SK-N-SH (cell line): ENCODE results near the gene PPM1E. TPM values are rescaled to one million over a fixed set of nuclear protein-coding genes. Genes with fewer than 3 reads are reported as not detected.
"Not testable (repeated sequence)": the region's sequence is repeated elsewhere in the genome, so short reads cannot be mapped to it uniquely, and the experiment has no call there.

Experiments used
- CTCF ChIA-PET: fragments of 300-600, 350-600 bp; formaldehyde crosslinking; extraction: SDS; loops from one replicate; lab custom pipeline; 2021; lab: Yijun Ruan, JAX
- POLR2A ChIA-PET: fragments of 350-600 bp; sonication (Branson Sonifier 250); formaldehyde crosslinking; extraction: SDS; loops from one replicate; lab custom pipeline; 2020; ENCODE audit warnings: antibody characterized with exemption, inconsistent platforms; lab: Yijun Ruan, JAX
- DNase-seq: peaks from one replicate; pipeline ENCODE4 v3.0.0; 2012
- H2AFZ ChIP-seq: fragments of 200-600 bp; sonication (generic); 2 replicates; pipeline ENCODE4 v1.8.1; 2016; ENCODE audit warnings: antibody characterized with exemption, mild to moderate bottlenecking, low read depth
- H3F3A ChIP-seq: fragments of 200-600 bp; sonication (generic); replicated peaks from 2 replicates; pipeline ENCODE3; 2016; ENCODE audit warnings: antibody characterized with exemption, mild to moderate bottlenecking; ENCODE audit not compliant: insufficient read depth
- H3K27ac ChIP-seq, 2 experiments: fragments of 200-500 bp in 1 of 2; fragments of 200-600 bp in 1 of 2; sonication (Bioruptor generic) in 1 of 2; sonication (generic), shearing (Covaris generic) in 1 of 2; 2 replicates each; pipeline versions ENCODE4 v1.5.1 to v1.6.1; 2014 to 2016; ENCODE audit warnings: low read depth in 2 of 2, inconsistent platforms in 1 of 2, low read length in 1 of 2, mild to moderate bottlenecking in 1 of 2, mixed read lengths in 1 of 2
- H3K27me3 ChIP-seq: fragments of 200-600 bp; sonication (generic), shearing (Covaris generic); 2 replicates; pipeline ENCODE4 v1.6.1; 2016; ENCODE audit warnings: mixed run types; ENCODE audit not compliant: insufficient read depth
- H3K36me3 ChIP-seq, 2 experiments: fragments of 200-500 bp in 1 of 2; fragments of 200-600 bp in 1 of 2; sonication (Bioruptor generic) in 1 of 2; sonication (generic) in 1 of 2; replicated peaks in 1 of 2; 2 replicates each; pipeline versions ENCODE3 to v1.5.1; 2014 to 2016; ENCODE audit warnings: low read length in 1 of 2, mild to moderate bottlenecking in 1 of 2; ENCODE audit not compliant: insufficient read depth in 2 of 2, control insufficient read depth in 1 of 2
- H3K4me1 ChIP-seq, 2 experiments: fragments of 200-500 bp in 1 of 2; fragments of 200-600 bp in 1 of 2; sonication (Bioruptor generic) in 1 of 2; sonication (generic), shearing (Covaris generic) in 1 of 2; 2 replicates each; pipeline versions ENCODE4 v1.5.1 to v1.6.1; 2014 to 2016; ENCODE audit warnings: low read depth in 1 of 2, low read length in 1 of 2, mixed run types in 1 of 2; ENCODE audit not compliant: insufficient read depth in 2 of 2, control insufficient read depth in 1 of 2
- H3K4me2 ChIP-seq: fragments of 200-600 bp; sonication (generic), shearing (Covaris generic); 2 replicates; pipeline ENCODE4 v1.6.1; 2017; ENCODE audit warnings: mixed run types
- H3K4me3 ChIP-seq, 2 experiments: fragments of 200-500 bp in 1 of 2; fragments of 200-600 bp in 1 of 2; sonication (Bioruptor generic) in 1 of 2; sonication (generic), shearing (Covaris generic) in 1 of 2; 2 replicates each; pipeline versions ENCODE4 v1.5.1 to v1.8.1; 2014 to 2016; ENCODE audit warnings: low read depth in 2 of 2, inconsistent platforms in 1 of 2, low read length in 1 of 2, mild to moderate bottlenecking in 1 of 2, mixed read lengths in 1 of 2, moderate library complexity in 1 of 2
- H3K79me2 ChIP-seq: fragments of 200-600 bp; sonication (generic); 2 replicates; pipeline ENCODE4 v1.8.1; 2017; ENCODE audit warnings: mild to moderate bottlenecking; ENCODE audit not compliant: insufficient read depth
- H3K9ac ChIP-seq: fragments of 200-600 bp; sonication (generic); 2 replicates; pipeline ENCODE4 v1.6.1; 2017; ENCODE audit warnings: mixed run types
- H3K9me2 ChIP-seq: fragments of 200-600 bp; sonication (generic); 2 replicates; pipeline ENCODE4 v1.6.1; 2017; ENCODE audit warnings: mixed run types
- H3K9me3 ChIP-seq: fragments of 200-600 bp; sonication (generic); 2 replicates; pipeline ENCODE4 v1.6.1; 2017; ENCODE audit warnings: mixed run types, mild to moderate bottlenecking, moderate library complexity
- H4K20me1 ChIP-seq: fragments of 200-600 bp; sonication (generic); 2 replicates; pipeline ENCODE4 v1.6.1; 2017; ENCODE audit warnings: mild to moderate bottlenecking, mixed run types; ENCODE audit not compliant: insufficient read depth
- CTCF ChIP-seq: fragments of 200-600 bp; sonication (generic); IDR thresholded peaks from 2 replicates; pipeline ENCODE4 v1.6.1; 2017; ENCODE audit warnings: antibody characterized with exemption, mild to moderate bottlenecking, moderate library complexity
- ELF1 ChIP-seq: IDR thresholded peaks from 2 replicates; pipeline ENCODE4 v1.4.0; 2012
- EP300 ChIP-seq, 2 experiments: IDR thresholded peaks; 2 replicates each; pipeline versions ENCODE4 v1.4.0 to v1.6.1; 2012; ENCODE audit warnings: borderline replicate concordance in 1 of 2, low read depth in 1 of 2, low read length in 1 of 2
- EZH2phosphoT487 ChIP-seq: fragments of 200-600 bp; sonication (generic); IDR thresholded peaks from 2 replicates; pipeline ENCODE4 v1.6.1; 2017; ENCODE audit warnings: low read depth, mixed run types, mild to moderate bottlenecking, antibody characterized with exemption, moderate library complexity, borderline replicate concordance
- FOXJ3 ChIP-seq: sonication (generic); formaldehyde crosslinking; IDR thresholded peaks from 2 replicates; pipeline ENCODE4 v1.5.1; 2020; ENCODE audit warnings: mild to moderate bottlenecking, missing genetic modification reagents
- FOXM1 ChIP-seq: IDR thresholded peaks from 2 replicates; pipeline ENCODE4 v1.4.0; 2012; ENCODE audit warnings: low read depth, mild to moderate bottlenecking
- GATA2 ChIP-seq: sonication (generic); formaldehyde crosslinking; IDR thresholded peaks from 2 replicates; pipeline ENCODE4 v1.5.0; 2020; ENCODE audit warnings: mild to moderate bottlenecking, missing genetic modification reagents
- MXI1 ChIP-seq: IDR thresholded peaks from 2 replicates; pipeline ENCODE4 v1.6.1; 2012; ENCODE audit warnings: mild to moderate bottlenecking, low read depth, low read length, improper control_type of control experiment
- NRF1 ChIP-seq: IDR thresholded peaks from 2 replicates; pipeline ENCODE4 v1.6.1; 2012; ENCODE audit warnings: low read depth, mild to moderate bottlenecking, low read length
- PBX3 ChIP-seq: IDR thresholded peaks from 2 replicates; pipeline ENCODE4; 2012
- REST ChIP-seq: IDR thresholded peaks from 2 replicates; pipeline ENCODE4 v1.6.1; 2012; ENCODE audit warnings: mild to moderate bottlenecking, low read depth, low read length, moderate library complexity
- RFX5 ChIP-seq: IDR thresholded peaks from 2 replicates; pipeline ENCODE4 v1.6.1; 2012; ENCODE audit warnings: mild to moderate bottlenecking, improper control_type of control experiment, low read length
- SIN3A ChIP-seq: IDR thresholded peaks from 2 replicates; pipeline ENCODE4 v1.6.1; 2012; ENCODE audit warnings: low read depth, mild to moderate bottlenecking, low read length, moderate library complexity, borderline replicate concordance
- SMC3 ChIP-seq: IDR thresholded peaks from 2 replicates; pipeline ENCODE4 v1.6.1; 2012; ENCODE audit warnings: low read depth, low read length, improper control_type of control experiment
- TAF1 ChIP-seq: IDR thresholded peaks from 2 replicates; pipeline ENCODE4 v1.6.1; 2012; ENCODE audit warnings: low read depth, mild to moderate bottlenecking, low read length, moderate library complexity, borderline replicate concordance
- USF1 ChIP-seq: IDR thresholded peaks from 2 replicates; pipeline ENCODE4 v1.4.0; 2012; ENCODE audit warnings: low read depth, borderline replicate concordance
- WGBS: methylation state at CpG from one replicate; pipeline ENCODE4 v1.1.6; 2017; ENCODE audit warnings: low lambda C conversion rate; 5-methylcytosine and 5-hydroxymethylcytosine counted together
- polyA plus RNA-seq, 3 experiments: library from polyadenylated mRNA; depleted of rRNA; stranded (reverse); fragments of >200 nt; gene quantifications; 2 replicates each; pipeline ENCODE4 v1.2.3, GENCODE V29; 2012

The PPM1E gene
- polyA plus RNA-seq, 1 of the 3 experiments (the other 2 are of a cell fraction), result 0.08 TPM

- Histone ChIP-seq H3K27ac (no peak overlapping the region), H3K9ac (no peak overlapping the region), H3K9me2 (no peaks in the 10 kb centered on the region), H2AFZ (no peak overlapping the region), H3K27me3 (peaks cover 8% of the 10 kb centered on the region; the same call in 1 of the 2 replicates), H3K4me2 (no peak overlapping the region), H3K4me1 (peaks cover 7 to 10% of the 10 kb centered on the region in 2 experiments; a peak in 3 of 4 replicates), H3K79me2 (no peaks in the 10 kb centered on the region), H3K9me3 (no peaks in the 10 kb centered on the region), H3K36me3 (no peaks in the 10 kb centered on the region), H3F3A (peaks cover 9% of the 10 kb centered on the region), H3K4me3 (no peak overlapping the region), H4K20me1 (no peaks in the 10 kb centered on the region)
- TF ChIP-seq EP300 (IDR thresholded peaks at IDR 0.05; ENCODE audit: borderline replicate concordance in 1 of 2, low read depth in 1 of 2, low read length in 1 of 2), result no peak
- TF ChIP-seq RFX5, result no peak
- no peak for TF ChIP-seq EZH2phosphoT487
- no peak for TF ChIP-seq SMC3
- no peak for TF ChIP-seq FOXJ3 (CRISPR knock-in tag)
- TF ChIP-seq TAF1, result no peak
- TF ChIP-seq FOXM1, result no peak
- TF ChIP-seq MXI1, result no peak
- TF ChIP-seq CTCF, result no peak
- TF ChIP-seq USF1, result no peak
- no peak for TF ChIP-seq PBX3
- TF ChIP-seq GATA2 (CRISPR knock-in tag), result no peak
- no peak for TF ChIP-seq SIN3A
- TF ChIP-seq ELF1, result no peak
- TF ChIP-seq REST, result no peak
- TF ChIP-seq NRF1, result no peak
- 80% methylated on average over 1 of the region's 1 CpG for WGBS
- ChIA-PET POLR2A (no interaction called here), CTCF (interaction anchor here (1.1 kb wide), 1 partner anchor 11 kb away, joined by 3 read pairs; no protein-coding TSS in a partner anchor)
- no peak for DNase-seq
These were observed 34.2 kb downstream of the PPM1E start for GRCh38 chr17:58789831-58790230.

- H3F3A ChIP-seq, H3K27me3 ChIP-seq, H3K4me2 ChIP-seq, H3K4me3 ChIP-seq, H3K27ac ChIP-seq, H3K9me3 ChIP-seq, H4K20me1 ChIP-seq, DNase-seq, H2AFZ ChIP-seq, H3K9ac ChIP-seq, POLR2A ChIA-PET, H3K9me2 ChIP-seq, H3K4me1 ChIP-seq, H3K79me2 ChIP-seq, H3K36me3 ChIP-seq: not testable (repeated sequence)
- 57% methylated on average over 2 of the region's 2 CpGs for WGBS
- CTCF ChIA-PET, result interaction anchor here (1.0 kb wide), 1 partner anchor 11 kb away, joined by 3 read pairs; no protein-coding TSS in a partner anchor
These were observed 38.9 kb downstream of the PPM1E start for GRCh38 chr17:58794508-58794907.
